HG02642 (cell line): Measurements from ENCODE around the gene RHBDD2.
"Not testable (repeated sequence)": the region's sequence is repeated elsewhere in the genome, so short reads cannot be mapped to it uniquely, and the experiment has no call there.

Experiments
- ATAC-seq: cut with Tn5 transposase; IDR thresholded peaks from one replicate; pipeline ENCODE4 v1.9.1; 2021; ENCODE audit warnings: mild to moderate bottlenecking; ENCODE audit not compliant: unreplicated experiment, poor library complexity

RHBDD2 gene

DNA sequence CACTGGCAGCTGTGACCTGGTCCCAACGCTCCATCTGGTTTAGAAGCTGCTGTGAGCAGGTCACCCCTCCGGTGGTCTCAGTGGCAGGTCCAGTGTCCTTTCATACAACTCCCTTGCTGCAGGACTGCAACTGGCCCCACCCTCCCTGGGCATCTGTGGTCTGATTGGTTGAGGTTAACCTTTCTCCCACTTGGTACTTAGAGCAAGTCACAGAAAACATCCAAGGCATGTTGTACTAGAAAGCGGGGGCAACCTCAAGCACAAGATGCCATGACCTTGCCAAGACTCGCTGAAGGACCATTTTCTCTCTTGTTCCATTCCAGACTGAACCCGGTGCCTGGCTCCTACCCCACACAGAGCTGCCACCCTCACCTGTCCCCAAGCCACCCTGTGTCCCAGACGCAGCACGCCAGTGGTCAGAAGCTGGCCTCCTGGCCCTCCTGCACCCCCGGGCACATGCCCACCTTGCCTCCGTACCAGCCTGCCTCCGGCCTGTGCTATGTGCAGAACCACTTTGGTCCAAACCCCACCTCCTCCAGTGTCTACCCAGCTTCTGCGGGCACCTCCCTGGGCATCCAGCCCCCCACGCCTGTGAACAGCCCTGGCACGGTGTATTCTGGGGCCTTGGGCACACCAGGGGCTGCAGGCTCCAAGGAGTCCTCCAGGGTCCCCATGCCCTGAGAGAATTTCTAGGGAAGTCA is 9.0 kb downstream of the RHBDD2 start:
- no peak for ATAC-seq

GRCh38 chr7:75888464-75889222 is 9.8 kb downstream of the RHBDD2 start:
- ATAC-seq = no peak

- ATAC-seq = no peak
Measured at GRCh38 chr7:75889223-75889825, 10.5 kb downstream of the RHBDD2 start.

DNA sequence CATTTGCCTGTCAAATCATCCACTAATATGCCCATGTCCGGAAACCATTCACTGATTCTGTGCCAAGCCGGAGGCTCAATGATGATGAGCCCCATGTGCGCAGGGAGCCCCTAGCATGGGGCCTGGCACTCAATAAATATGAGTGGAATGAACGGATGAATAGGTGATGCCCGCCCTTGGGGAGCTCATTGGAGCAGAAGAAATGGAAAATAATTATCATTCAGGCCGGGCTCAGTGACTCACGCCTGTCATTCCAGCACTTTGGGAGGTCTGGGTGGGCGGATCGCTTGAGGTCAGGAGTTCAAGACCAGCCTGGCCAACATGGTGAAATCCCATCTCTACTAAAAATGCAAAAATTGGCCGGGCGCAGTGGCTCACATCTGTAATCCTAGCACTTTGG is 11.0 kb downstream of the RHBDD2 start:
- no peak for ATAC-seq

GRCh38 chr7:75891237-75891636 is 12.4 kb downstream of the RHBDD2 start:
- ATAC-seq = not testable (repeated sequence)

DNA sequence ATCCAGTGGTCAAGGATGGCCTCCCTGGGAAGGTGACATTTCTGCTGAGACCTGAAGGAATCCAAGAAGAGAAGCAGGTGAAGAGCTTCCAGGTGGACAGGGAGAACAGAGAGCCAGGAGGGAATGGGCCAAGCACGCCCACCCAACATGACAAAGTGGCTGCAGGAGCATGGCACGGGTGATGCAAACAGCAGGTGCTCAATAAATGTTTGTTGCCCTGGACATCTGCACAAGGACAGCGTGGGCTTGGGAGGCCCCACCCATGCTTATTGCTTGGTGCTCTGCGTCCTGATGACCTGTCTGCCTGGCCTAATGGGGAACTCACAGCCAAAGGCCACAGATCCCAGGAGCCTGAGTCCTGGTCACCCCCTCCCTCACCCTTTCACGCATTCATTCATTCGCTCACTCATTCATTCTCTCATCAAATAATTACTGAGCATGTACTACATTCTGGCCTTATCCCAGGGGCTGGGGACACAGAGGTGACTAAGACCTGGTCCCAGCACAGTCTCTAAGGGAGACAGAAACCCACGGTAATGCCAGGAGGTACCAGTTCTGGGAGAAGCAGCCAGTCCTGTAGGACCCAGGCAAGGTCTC is 13.1 kb downstream of the RHBDD2 start:
- no peak for ATAC-seq

DNA sequence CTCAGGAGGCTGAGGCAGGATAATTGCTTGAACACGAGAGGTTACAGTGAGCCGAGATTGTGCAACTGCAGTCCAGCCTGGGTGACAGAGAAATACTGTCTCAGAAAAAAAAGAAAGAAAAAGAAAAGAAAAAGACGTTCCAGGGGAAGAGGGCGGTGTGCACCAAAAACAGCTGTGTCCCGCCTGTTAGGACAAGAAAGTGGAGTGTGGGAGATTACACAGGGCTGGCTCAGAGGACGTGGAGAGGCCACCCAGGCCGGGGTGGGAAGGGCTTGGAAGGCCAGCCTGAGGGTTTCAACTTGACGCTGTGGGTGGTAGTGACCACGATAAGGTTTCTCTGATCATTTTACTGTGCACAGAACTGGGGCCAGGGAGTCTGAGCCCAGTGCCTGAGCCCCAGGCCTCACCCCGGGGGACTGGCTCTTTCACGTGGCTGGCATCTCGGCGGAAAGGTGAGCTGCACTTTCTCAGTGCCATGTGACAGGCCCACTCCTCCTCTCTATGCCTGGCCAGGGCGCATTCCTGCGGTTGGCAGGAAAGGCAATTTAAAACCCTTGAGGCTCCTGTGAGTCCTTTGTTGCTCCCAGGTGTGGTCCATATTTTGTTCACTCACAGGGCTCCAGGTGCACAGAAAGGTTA is 13.9 kb downstream of the RHBDD2 start:
- no peak for ATAC-seq

DNA sequence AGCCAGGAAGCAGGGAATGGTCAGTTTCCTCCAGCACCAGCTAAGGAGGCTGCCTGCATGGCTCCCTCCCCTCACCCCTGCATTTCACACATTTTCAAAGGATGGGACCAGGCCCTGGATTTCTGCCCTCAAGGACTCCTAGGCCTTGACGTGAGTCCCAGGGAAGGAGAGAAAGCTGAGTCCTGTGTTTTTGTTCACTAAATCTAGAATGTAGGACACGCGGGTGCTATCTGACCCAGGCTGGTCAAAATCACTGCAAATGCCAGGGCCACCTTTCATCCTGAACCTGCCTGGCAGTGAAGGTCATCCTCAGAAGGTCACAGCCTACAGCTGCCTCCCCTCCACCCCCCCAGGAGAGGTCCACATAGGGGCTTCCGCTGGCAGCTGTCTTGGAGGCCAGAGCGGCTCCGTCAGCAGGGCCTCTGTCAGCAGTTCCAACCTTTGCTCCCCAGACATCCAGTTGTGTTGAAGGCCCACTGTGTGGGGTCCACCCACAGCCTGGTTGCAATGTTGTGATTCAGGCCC is 18.0 kb downstream of the RHBDD2 start:
- ATAC-seq = no peak

GRCh38 chr7:75900617-75901315 is 21.9 kb downstream of the RHBDD2 start:
- no peak for ATAC-seq

DNA sequence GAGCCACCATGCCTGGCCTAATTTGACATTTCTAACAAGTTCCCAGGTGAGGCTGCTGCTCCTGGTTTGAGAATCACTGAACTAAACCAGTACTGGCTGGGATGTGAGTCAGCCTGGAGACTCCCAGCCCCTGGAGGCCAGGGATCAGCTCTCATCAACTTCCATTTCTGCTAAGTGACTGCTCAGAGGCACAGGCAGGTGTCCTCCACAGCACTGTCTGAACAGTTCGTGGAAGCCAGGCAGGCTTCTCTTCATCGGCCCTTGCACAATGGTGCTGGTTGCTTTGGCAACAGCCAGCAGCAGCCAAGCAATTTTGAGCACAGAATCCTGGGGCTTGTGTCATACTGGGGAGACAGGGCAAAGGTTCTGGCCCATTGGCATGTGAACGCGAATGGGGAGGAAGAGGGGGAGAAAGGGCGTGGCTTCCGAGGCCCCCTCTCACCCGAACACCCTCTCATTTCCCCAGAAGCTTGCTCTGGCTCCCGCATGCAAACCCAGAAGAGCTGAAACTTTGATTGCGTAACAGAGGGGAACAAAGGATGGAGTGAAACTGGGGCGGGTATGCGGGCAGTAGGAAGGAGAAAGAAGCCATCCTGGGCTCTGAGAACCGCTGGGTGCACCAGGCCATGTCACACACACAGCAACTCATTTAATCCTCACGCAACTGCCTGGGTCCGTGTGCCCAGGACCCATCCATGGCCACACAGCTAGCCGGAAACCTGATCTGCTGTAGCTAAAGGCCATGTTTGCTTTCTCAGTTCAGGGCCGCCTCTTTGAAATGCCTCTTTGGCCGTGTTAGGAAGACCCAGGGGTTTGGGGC is 27.2 kb downstream of the RHBDD2 start:
- ATAC-seq = no peak

DNA sequence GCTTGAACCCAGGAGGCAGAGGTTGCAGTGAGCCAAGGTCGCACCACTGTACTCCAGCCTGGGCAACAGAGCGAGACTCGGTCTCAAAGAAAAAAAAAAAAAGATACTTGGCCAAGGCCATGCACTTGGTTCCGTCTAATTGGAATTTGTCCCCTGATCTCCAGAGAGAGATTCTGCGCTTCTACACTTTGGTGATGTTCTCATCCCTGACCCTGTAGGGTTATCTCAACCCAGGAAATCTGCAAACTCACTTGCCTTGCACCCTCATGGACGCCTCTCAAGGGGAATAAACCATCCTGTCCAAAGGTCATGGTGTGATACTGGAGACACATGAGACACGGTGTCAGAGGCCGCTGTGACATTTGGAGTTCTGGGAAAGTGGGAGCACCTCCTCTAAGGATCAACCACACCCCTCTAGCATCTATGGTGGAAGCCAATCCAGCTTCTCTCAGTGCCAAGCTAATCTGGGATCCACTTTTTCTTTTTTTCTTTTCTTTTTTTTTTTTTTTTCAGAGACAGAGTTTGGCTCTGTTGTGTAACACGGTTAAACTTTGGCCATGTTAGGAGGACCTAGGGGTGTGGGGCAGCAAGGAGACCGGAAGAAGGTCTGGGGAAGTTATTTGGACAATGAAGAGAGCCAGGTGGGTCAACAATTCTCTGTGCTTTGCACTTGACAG is 28.3 kb downstream of the RHBDD2 start:
- ATAC-seq = no peak

GRCh38 chr7:75907668-75908039 is 28.8 kb downstream of the RHBDD2 start:
- ATAC-seq = not testable (repeated sequence)

DNA sequence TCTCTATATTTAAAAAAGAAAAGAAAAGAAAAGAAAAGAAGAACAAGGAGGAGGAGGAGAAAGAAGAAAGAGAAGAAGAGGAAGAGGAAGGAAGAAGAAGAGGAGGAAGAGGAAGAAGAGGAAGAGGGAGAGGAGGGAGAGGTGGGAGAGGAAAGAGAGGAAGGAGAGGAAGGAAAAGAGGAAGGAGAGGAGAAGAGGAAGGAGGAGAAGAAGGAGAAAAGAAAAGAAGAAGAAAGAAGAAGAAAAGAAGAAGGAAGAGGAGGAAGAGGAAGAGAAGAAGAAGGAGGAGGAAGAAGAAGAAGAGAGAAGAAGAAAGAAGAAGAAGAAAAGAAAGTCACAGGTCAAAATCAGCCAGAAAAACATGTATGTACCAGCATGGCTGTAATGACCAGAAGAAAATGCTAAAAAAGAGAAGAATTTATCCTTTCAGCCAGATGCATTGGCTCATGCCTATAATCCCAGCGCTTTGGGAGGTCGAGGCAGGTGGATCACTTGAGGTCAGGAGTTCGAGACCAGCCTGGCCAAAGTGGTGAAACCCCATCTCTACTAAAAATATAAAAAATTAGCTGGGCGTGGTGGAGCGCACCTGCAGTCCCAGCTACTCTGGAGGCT is 30.8 kb downstream of the RHBDD2 start:
- ATAC-seq = no peak

DNA sequence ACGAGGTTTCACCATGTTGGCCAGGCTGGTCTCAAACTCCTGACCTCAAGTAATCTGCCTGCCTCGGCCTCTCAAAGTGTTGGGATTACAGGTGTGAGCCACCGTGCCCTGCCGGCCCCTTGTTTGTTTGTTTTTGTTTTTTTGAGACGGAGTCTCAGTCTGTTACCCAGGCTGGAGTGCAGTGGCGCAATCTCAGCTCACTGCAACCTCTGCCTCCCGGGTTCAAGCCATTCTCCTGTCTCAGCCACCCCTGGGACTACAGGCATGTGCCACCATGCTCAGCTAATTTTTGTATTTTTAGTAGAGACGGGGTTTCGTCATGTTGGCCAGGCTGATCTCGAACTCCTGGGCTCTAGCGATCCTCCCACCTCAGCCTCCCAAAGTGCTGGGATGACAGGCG is 32.4 kb downstream of the RHBDD2 start:
- not testable (repeated sequence) for ATAC-seq

DNA sequence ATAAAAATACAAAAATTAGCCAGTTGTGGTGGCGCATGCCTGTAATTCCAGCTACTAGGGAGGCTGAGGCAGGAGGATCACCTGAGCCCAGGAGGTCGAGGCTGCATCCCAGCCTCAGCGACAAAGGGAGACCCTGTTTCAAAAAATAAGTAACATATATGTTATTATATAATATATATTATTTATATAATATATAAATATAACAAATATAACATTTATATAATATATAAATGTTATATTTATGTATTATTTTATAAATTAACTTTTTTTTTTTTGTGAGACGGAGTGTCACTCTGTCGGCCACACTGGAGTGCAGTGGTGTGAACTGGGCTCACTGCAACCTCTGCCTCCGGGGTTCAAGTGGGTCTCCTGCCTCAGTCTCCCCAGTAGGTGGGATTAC is 34.6 kb downstream of the RHBDD2 start:
- ATAC-seq = no peak

- ATAC-seq = no peak
Measured at GRCh38 chr7:75914169-75914654, 35.4 kb downstream of the RHBDD2 start.

DNA sequence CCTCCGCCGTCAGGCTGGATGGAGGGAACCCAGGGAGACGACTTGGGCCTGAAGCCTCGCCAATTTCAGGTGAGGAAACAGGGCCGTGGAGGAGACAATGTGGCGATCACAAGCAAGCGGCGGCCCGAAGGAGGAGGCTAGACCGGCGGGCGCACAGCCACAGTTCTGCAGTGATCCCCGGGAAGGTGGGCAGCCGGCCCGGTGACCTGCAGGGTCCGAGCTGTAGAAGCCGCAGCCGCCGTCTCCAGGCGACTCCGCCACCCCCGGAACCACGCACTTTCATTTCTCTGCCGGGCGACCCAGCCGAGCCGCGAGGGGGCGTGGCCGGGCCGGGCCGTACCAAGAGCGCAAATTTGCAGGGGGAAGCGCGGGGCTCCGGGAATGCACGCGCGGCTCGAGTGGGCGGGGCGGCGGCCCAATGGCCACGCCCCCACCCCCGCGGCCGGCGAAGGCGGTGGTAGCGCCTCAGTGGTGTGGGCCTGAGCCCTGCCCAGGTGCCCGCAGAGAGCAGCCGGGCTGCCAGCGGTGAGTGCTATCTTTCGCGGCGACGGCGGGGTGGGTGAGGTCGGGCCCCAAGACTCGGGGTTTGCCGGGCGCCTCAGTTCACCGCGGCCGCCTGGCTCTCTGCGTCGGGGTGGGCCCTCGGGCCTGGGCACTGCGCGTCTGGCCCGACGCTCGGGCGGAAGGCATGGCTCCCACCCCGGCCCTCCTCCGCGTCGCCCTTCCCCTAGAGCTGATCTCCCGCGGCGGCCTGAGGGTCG is 36.0 kb downstream of the RHBDD2 start, which contains the start of gene POR:
POR (plus strand) TSS at position 501 of the 761 bp plus-strand sequence. CDS start 38,847 bp downstream, outside the sequence.
- peak; percentile 95 for ATAC-seq
